Stimulated activated memory B cell treated with anti-CD40 and anti-IgM and Interleukin-4, amounts not matched to agents 10 μg/mL and 1 μg/mL and 100 μg/mL, for 72 hours (primary cell): Measurements from ENCODE around the gene NMUR1.
"Not testable (repeated sequence)": the region's sequence is repeated elsewhere in the genome, so short reads cannot be mapped to it uniquely, and the experiment has no call there.

Experiments used
- ATAC-seq: fragments of 150-1000 bp; cut with Tn5 transposase; 2 replicates; pipeline ENCODE4 v1.10.0; 2021
- H3K27ac Mint-ChIP-seq: one replicate; pipeline ENCODE4 v1.8.0; 2022; ENCODE audit warnings: mild to moderate bottlenecking, mixed read lengths
- H3K27me3 Mint-ChIP-seq: one replicate; pipeline ENCODE4 v1.8.0; 2022; ENCODE audit warnings: mixed read lengths
- H3K36me3 Mint-ChIP-seq: one replicate; pipeline ENCODE4 v1.8.0; 2022; ENCODE audit warnings: mixed read lengths
- H3K4me1 Mint-ChIP-seq: one replicate; pipeline ENCODE4 v1.8.0; 2022; ENCODE audit warnings: mixed read lengths
- H3K4me3 Mint-ChIP-seq: one replicate; pipeline ENCODE4 v1.8.0; 2022; ENCODE audit warnings: mild to moderate bottlenecking, moderate library complexity, mixed read lengths
- H3K9me3 Mint-ChIP-seq: one replicate; pipeline ENCODE4 v1.8.0; 2022; ENCODE audit warnings: mixed read lengths

The NMUR1 gene

GRCh38 chr2:231563378-231563961 is 33.2 kb upstream of the NMUR1 start:
- Mint-ChIP-seq H3K36me3 (no peaks in the 10 kb centered on the region), H3K4me3 (no peak overlapping the region), H3K4me1 (peaks cover 2% of the 10 kb centered on the region), H3K27me3 (no peaks in the 10 kb centered on the region), H3K9me3 (peaks cover 2% of the 10 kb centered on the region), H3K27ac (no peak overlapping the region)
- peak; percentile 64 for ATAC-seq

GRCh38 chr2:231557571-231558217 is 27.4 kb upstream of the NMUR1 start:
- peaks cover 10% of the 10 kb centered on the region for H3K9me3 Mint-ChIP-seq
- H3K36me3 Mint-ChIP-seq = peaks cover 11% of the 10 kb centered on the region
- peaks cover 23% of the 10 kb centered on the region for H3K4me1 Mint-ChIP-seq
- ATAC-seq = peak; percentile 90
- H3K4me3 Mint-ChIP-seq = no peak overlapping the region
- H3K27me3 Mint-ChIP-seq = peaks cover 11% of the 10 kb centered on the region
- H3K27ac Mint-ChIP-seq = no peak overlapping the region

GRCh38 chr2:231556981-231557380 is 26.7 kb upstream of the NMUR1 start:
- Mint-ChIP-seq H3K27ac (no peak overlapping the region), H3K4me1 (peaks cover 23% of the 10 kb centered on the region), H3K4me3 (no peak overlapping the region), H3K27me3 (peaks cover 11% of the 10 kb centered on the region), H3K9me3 (peaks cover 11% of the 10 kb centered on the region), H3K36me3 (peaks cover 13% of the 10 kb centered on the region)
- no peak for ATAC-seq

- Mint-ChIP-seq H3K4me1 (peaks cover 23% of the 10 kb centered on the region), H3K9me3 (peaks cover 11% of the 10 kb centered on the region), H3K36me3 (peaks cover 18% of the 10 kb centered on the region), H3K27me3 (peaks cover 11% of the 10 kb centered on the region)
- H3K4me3 Mint-ChIP-seq, ATAC-seq, H3K27ac Mint-ChIP-seq: not testable (repeated sequence)
These were observed 26.3 kb upstream of the NMUR1 start for GRCh38 chr2:231556496-231556895.

- H3K36me3 Mint-ChIP-seq = peaks cover 21% of the 10 kb centered on the region
- H3K4me1 Mint-ChIP-seq = peaks cover 23% of the 10 kb centered on the region
- no peak overlapping the region for H3K4me3 Mint-ChIP-seq
- H3K27me3 Mint-ChIP-seq = peaks cover 15% of the 10 kb centered on the region
- ATAC-seq = no peak
- H3K9me3 Mint-ChIP-seq = peaks cover 11% of the 10 kb centered on the region
- H3K27ac Mint-ChIP-seq = no peak overlapping the region
These were observed 24.7 kb upstream of the NMUR1 start for GRCh38 chr2:231554748-231555545.

- Mint-ChIP-seq H3K4me1 (peaks cover 25% of the 10 kb centered on the region), H3K27ac (no peak overlapping the region), H3K27me3 (peaks cover 21% of the 10 kb centered on the region), H3K9me3 (peaks cover 11% of the 10 kb centered on the region), H3K36me3 (peaks cover 21% of the 10 kb centered on the region), H3K4me3 (no peak overlapping the region)
- ATAC-seq = peak; percentile 35
These were observed 24.1 kb upstream of the NMUR1 start for GRCh38 chr2:231554327-231554726.

- H3K4me3 Mint-ChIP-seq = no peak overlapping the region
- H3K36me3 Mint-ChIP-seq = peaks cover 21% of the 10 kb centered on the region
- H3K27me3 Mint-ChIP-seq = peaks cover 28% of the 10 kb centered on the region
- peaks cover 11% of the 10 kb centered on the region for H3K9me3 Mint-ChIP-seq
- no peak overlapping the region for H3K27ac Mint-ChIP-seq
- ATAC-seq = no peak
- H3K4me1 Mint-ChIP-seq = peaks cover 29% of the 10 kb centered on the region
These were observed 22.5 kb upstream of the NMUR1 start for GRCh38 chr2:231552752-231553151.

GRCh38 chr2:231549446-231550239 is 19.4 kb upstream of the NMUR1 start:
- no peak for ATAC-seq
- H3K27me3 Mint-ChIP-seq = peaks cover 21% of the 10 kb centered on the region
- H3K9me3 Mint-ChIP-seq = peaks cover 11% of the 10 kb centered on the region
- H3K36me3 Mint-ChIP-seq = peaks cover 26% of the 10 kb centered on the region
- H3K4me1 Mint-ChIP-seq = peaks cover 34% of the 10 kb centered on the region
- no peak overlapping the region for H3K27ac Mint-ChIP-seq
- no peak overlapping the region for H3K4me3 Mint-ChIP-seq

GRCh38 chr2:231548752-231549151 is 18.5 kb upstream of the NMUR1 start:
- peaks cover 25% of the 10 kb centered on the region for H3K36me3 Mint-ChIP-seq
- no peak overlapping the region for H3K27ac Mint-ChIP-seq
- H3K27me3 Mint-ChIP-seq = peaks cover 21% of the 10 kb centered on the region
- peaks cover 11% of the 10 kb centered on the region for H3K9me3 Mint-ChIP-seq
- H3K4me1 Mint-ChIP-seq = peaks cover 26% of the 10 kb centered on the region
- H3K4me3 Mint-ChIP-seq = no peak overlapping the region
- ATAC-seq = no peak

GRCh38 chr2:231547315-231548110 is 17.3 kb upstream of the NMUR1 start:
- no peak overlapping the region for H3K27ac Mint-ChIP-seq
- no peak overlapping the region for H3K4me3 Mint-ChIP-seq
- H3K36me3 Mint-ChIP-seq = peaks cover 13% of the 10 kb centered on the region
- H3K27me3 Mint-ChIP-seq = peaks cover 21% of the 10 kb centered on the region
- peaks cover 5% of the 10 kb centered on the region for H3K9me3 Mint-ChIP-seq
- no peak for ATAC-seq
- H3K4me1 Mint-ChIP-seq = peaks cover 26% of the 10 kb centered on the region

GRCh38 chr2:231546014-231546715 is 15.9 kb upstream of the NMUR1 start:
- Mint-ChIP-seq H3K4me1 (peaks cover 26% of the 10 kb centered on the region), H3K27ac (peak overlapping the region; percentile 72), H3K36me3 (peaks cover 5% of the 10 kb centered on the region), H3K4me3 (peak overlapping the region; percentile 75), H3K27me3 (peaks cover 32% of the 10 kb centered on the region), H3K9me3 (peaks cover 7% of the 10 kb centered on the region)
- no peak for ATAC-seq

GRCh38 chr2:231545105-231545902 is 15.1 kb upstream of the NMUR1 start:
- ATAC-seq = peak; percentile 100
- Mint-ChIP-seq H3K27me3 (peaks cover 36% of the 10 kb centered on the region), H3K4me1 (peaks cover 26% of the 10 kb centered on the region), H3K9me3 (peaks cover 7% of the 10 kb centered on the region), H3K36me3 (peaks cover 5% of the 10 kb centered on the region), H3K27ac (peak overlapping the region; percentile 72), H3K4me3 (peak overlapping the region; percentile 75)

- peaks cover 18% of the 10 kb centered on the region for H3K4me1 Mint-ChIP-seq
- peaks cover 5% of the 10 kb centered on the region for H3K36me3 Mint-ChIP-seq
- peaks cover 34% of the 10 kb centered on the region for H3K27me3 Mint-ChIP-seq
- H3K4me3 Mint-ChIP-seq = no peak overlapping the region
- H3K9me3 Mint-ChIP-seq = peaks cover 7% of the 10 kb centered on the region
- H3K27ac Mint-ChIP-seq = no peak overlapping the region
- no peak for ATAC-seq
These were observed 11.9 kb upstream of the NMUR1 start for GRCh38 chr2:231542136-231542535.
